Mucosa of descending colon (tissue), 3 donors: Measurements from ENCODE around the gene ESPL1. TPM values are rescaled to one million over a fixed set of nuclear protein-coding genes. Genes with fewer than 3 reads are reported as not detected.

ENCODE experiments used
- ATAC-seq: fragments of 200-7000 bp; cut with Tn5 transposase; one replicate; pipeline ENCODE4 v1.9.1; 2020; ENCODE audit warnings: mild to moderate bottlenecking, moderate library complexity
- DNase-seq, 3 donors: peaks; one replicate each; pipeline ENCODE4 v3.0.0-alpha.2; 2020
- H3K36me3 ChIP-seq: fragments of 200-600 bp; one replicate; pipeline ENCODE4 v1.8.0; 2021; ENCODE audit warnings: low read depth, mild to moderate bottlenecking
- H3K4me1 ChIP-seq: fragments of 200-600 bp; one replicate; pipeline ENCODE4 v1.8.0; 2021; ENCODE audit warnings: low read depth, mild to moderate bottlenecking
- H3K4me3 ChIP-seq: fragments of 200-600 bp; one replicate; pipeline ENCODE4 v1.8.0; 2021; ENCODE audit warnings: mild to moderate bottlenecking
- H3K9me3 ChIP-seq: fragments of 200-600 bp; one replicate; pipeline ENCODE4 v1.8.0; 2021; ENCODE audit warnings: mild to moderate bottlenecking
- CTCF ChIP-seq: fragments of 200-600 bp; IDR thresholded peaks from one replicate; pipeline ENCODE4 v1.8.0; 2022; ENCODE audit warnings: antibody characterized with exemption, mild to moderate bottlenecking
- intact Hi-C, 2 donors: fragments of 100-400 bp; cut with DNase I in 1 of 2; cut with micrococcal nuclease in 1 of 2; formaldehyde crosslinking; loops; one replicate each; pipeline versions ENCODE4 v1.11.0 to v1.11.1; 2022; cut with DNase I, micrococcal nuclease
- total RNA-seq, 3 donors: library from RNA; stranded (reverse); fragmentation: NEBNext Ultra II Directional in 2 of 3; extraction: Animal tissue kit (Norgen Biotek cat#: 25700) in 2 of 3; gene quantifications; one replicate each; pipeline versions ENCODE4 v1.2.1 to v1.2.4, GENCODE V29; 2021 to 2023
- donor health status: DM: no; HTN: no; CAD: no; lungs with moderate emphysema.
- donor health status: DM: no; HTN: no; CAD: no.
- donor health status: DM: no; HTN: yes; CAD: no.

ESPL1 gene
- total RNA-seq, 3 donors from 2014 or later = 4.5 to 13.1 (median 5.8) TPM

- no peaks in the 10 kb centered on the region for H3K9me3 ChIP-seq
- no peak for TF ChIP-seq CTCF
- DNase-seq (no peak), ATAC-seq (no peak)
- H3K4me3 ChIP-seq = no peak overlapping the region
- peaks cover 39% of the 10 kb centered on the region for H3K4me1 ChIP-seq
- no peaks in the 10 kb centered on the region for H3K36me3 ChIP-seq
- intact Hi-C loops = no loop called here
Measured at GRCh38 chr12:53229454-53229853, 38.6 kb upstream of the ESPL1 start.

- ATAC-seq = peak; percentile 42
- H3K36me3 ChIP-seq = no peaks in the 10 kb centered on the region
- no peak for TF ChIP-seq CTCF
- H3K9me3 ChIP-seq = no peaks in the 10 kb centered on the region
- peak; percentile 73 to 87 (median 80) for DNase-seq
- intact Hi-C loops = no loop called here
- no peak overlapping the region for H3K4me3 ChIP-seq
- H3K4me1 ChIP-seq = peaks cover 32% of the 10 kb centered on the region
Measured at GRCh38 chr12:53230108-53230845, 37.8 kb upstream of the ESPL1 start.

GRCh38 chr12:53231671-53231920 lies 36.5 kb upstream of the ESPL1 start:
- DNase-seq (no peak), ATAC-seq (no peak)
- H3K4me1 ChIP-seq = peaks cover 32% of the 10 kb centered on the region
- no peaks in the 10 kb centered on the region for H3K9me3 ChIP-seq
- intact Hi-C loops = no loop called here
- no peaks in the 10 kb centered on the region for H3K36me3 ChIP-seq
- no peak for TF ChIP-seq CTCF
- peak overlapping the region; percentile 9 for H3K4me3 ChIP-seq

GRCh38 chr12:53231921-53232645 lies 36.0 kb upstream of the ESPL1 start, which contains the start of gene RARG:
Gene RARG (minus strand): TSS chr12:53232209. CDS start chr12:53227545, 4,664 bp downstream.
- intact Hi-C loops = no loop called here
- Histone ChIP-seq H3K4me1 (peaks cover 32% of the 10 kb centered on the region), H3K9me3 (no peaks in the 10 kb centered on the region), H3K36me3 (no peaks in the 10 kb centered on the region), H3K4me3 (peak within 1 kb of the TSS; percentile 9)
- TF ChIP-seq CTCF = no peak
- DNase-seq (peak; percentile 66 to 80 (median 79)), ATAC-seq (peak; percentile 62)

- DNase-seq (peak; percentile 81 to 84 (median 84)), ATAC-seq (peak; percentile 85)
- Histone ChIP-seq H3K4me1 (peaks cover 32% of the 10 kb centered on the region), H3K9me3 (no peaks in the 10 kb centered on the region), H3K36me3 (no peaks in the 10 kb centered on the region), H3K4me3 (no peak overlapping the region)
- TF ChIP-seq CTCF = no peak
- intact Hi-C loops = no loop called here
Measured at GRCh38 chr12:53232646-53233461, 35.2 kb upstream of the ESPL1 start.
